HTERT RPE-1 (cell line): Measurements from ENCODE around the gene CAMK2D.
"Not testable (repeated sequence)": the region's sequence is repeated elsewhere in the genome, so short reads cannot be mapped to it uniquely, and the experiment has no call there.

Source experiments
- in situ Hi-C: fragments of 300-500 bp; cut with MboI; formaldehyde crosslinking; loops from 4 replicates; pipeline ENCODE4 v1.14.3; 2020; ENCODE audit warnings: low sequenced_read_pairs

CAMK2D gene

GRCh38 chr4:113763923-113764322, 2.4 kb upstream of the CAMK2D start:
- in situ Hi-C loops: not testable (repeated sequence)

GRCh38 chr4:113763029-113763285, 1.4 kb upstream of the CAMK2D start:
- in situ Hi-C loops: no loop called here

GRCh38 chr4:113762186-113763028, 869 bp upstream of the CAMK2D start:
- in situ Hi-C loops: no loop called here

GRCh38 chr4:113760795-113761619, 531 bp downstream of the CAMK2D start:
- in situ Hi-C loops: no loop called here

GRCh38 chr4:113760094-113760794, 1.3 kb downstream of the CAMK2D start:
- in situ Hi-C loops: no loop called here

- in situ Hi-C loops: no loop called here
These were observed 1.8 kb downstream of the CAMK2D start for GRCh38 chr4:113759696-113760093.

GRCh38 chr4:113758372-113758771, 3.2 kb downstream of the CAMK2D start:
- in situ Hi-C loops: no loop called here

- in situ Hi-C loops: no loop called here
These were observed 4.1 kb downstream of the CAMK2D start for GRCh38 chr4:113757486-113757885.

- in situ Hi-C loops: no loop called here
These were observed 5.5 kb downstream of the CAMK2D start for GRCh38 chr4:113756005-113756410.

GRCh38 chr4:113750734-113751133, 10.8 kb downstream of the CAMK2D start:
- in situ Hi-C loops: no loop called here

- in situ Hi-C loops: no loop called here
These were observed 11.2 kb downstream of the CAMK2D start for GRCh38 chr4:113750296-113750695.

- in situ Hi-C loops: no loop called here
These were observed 12.4 kb downstream of the CAMK2D start for GRCh38 chr4:113749178-113749577.

- in situ Hi-C loops: no loop called here
These were observed 13.6 kb downstream of the CAMK2D start for GRCh38 chr4:113747949-113748348.

GRCh38 chr4:113745711-113746110, 15.8 kb downstream of the CAMK2D start:
- in situ Hi-C loops: no loop called here

- in situ Hi-C loops: no loop called here
These were observed 16.8 kb downstream of the CAMK2D start for GRCh38 chr4:113744667-113745240.

- in situ Hi-C loops: no loop called here
These were observed 17.8 kb downstream of the CAMK2D start for GRCh38 chr4:113743690-113744089.

- in situ Hi-C loops: no loop called here
These were observed 18.9 kb downstream of the CAMK2D start for GRCh38 chr4:113742643-113743042.

GRCh38 chr4:113741956-113742355, 19.6 kb downstream of the CAMK2D start:
- in situ Hi-C loops: no loop called here

- in situ Hi-C loops: no loop called here
These were observed 20.6 kb downstream of the CAMK2D start for GRCh38 chr4:113740857-113741379.

- in situ Hi-C loops: no loop called here
These were observed 22.3 kb downstream of the CAMK2D start for GRCh38 chr4:113739197-113739596.

GRCh38 chr4:113738251-113738650, 23.3 kb downstream of the CAMK2D start:
- in situ Hi-C loops: no loop called here
